Epithelial cell of esophagus (primary cell): Measurements from ENCODE around the gene ABR.

ENCODE experiments used
- DNase-seq: peaks from one replicate; pipeline ENCODE4 v3.0.0; 2010; ENCODE audit warnings: low read depth
- H3K4me3 ChIP-seq: 2 replicates; pipeline ENCODE4 v1.5.1; 2011; ENCODE audit warnings: mild to moderate bottlenecking, low read length, control low read depth
- TF ChIP-seq, protein P1 (sequence below): IDR thresholded peaks from 2 replicates; pipeline ENCODE4 v1.5.1; 2011; ENCODE audit warnings: low read depth, mild to moderate bottlenecking, low read length, control low read depth, inconsistent platforms; ENCODE audit not compliant: insufficient read depth; ENCODE audit errors: missing control alignments

ABR gene

DNA sequence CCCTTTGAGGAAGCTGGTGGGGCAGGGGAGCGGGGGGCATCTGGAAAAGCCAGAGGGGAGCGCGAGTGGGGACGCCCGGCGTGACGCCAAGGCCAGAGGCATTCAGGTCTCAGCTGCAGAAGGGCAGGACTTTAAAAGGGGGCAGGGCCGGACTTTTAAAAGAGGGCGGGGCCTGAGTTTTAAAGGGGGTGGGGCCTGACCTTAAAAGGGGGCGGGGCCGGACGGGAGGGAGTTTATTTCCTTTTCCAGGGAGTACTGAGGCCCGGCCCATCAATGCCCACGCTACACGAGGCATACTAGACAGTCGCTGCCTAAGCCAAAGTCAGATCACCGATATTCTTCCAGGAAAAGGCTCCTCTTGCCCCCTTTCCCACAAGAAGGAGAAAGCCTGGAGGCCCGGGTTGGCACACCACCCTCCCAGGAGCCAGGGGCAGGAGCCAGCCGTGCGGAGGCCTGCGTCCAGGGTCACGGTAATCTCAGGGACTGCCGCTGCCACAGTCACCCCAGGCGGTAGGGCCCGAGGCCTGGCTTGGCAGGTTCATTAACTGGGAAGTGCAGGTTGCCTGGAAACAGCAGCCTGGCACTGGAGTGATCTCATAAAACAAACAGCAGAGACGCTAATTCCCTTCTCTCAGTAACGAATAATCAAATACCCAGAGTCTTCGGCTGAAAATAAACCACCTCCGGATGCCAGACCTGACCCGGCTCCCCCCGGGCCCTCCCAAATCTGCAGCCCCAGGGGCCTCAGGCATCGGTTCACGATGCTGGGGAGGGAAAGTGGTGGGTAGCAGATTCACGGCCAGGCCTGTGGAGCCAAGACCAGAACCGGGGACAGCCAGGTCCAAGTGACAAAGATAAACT, 92.2 kb downstream of the ABR start:
- no peak overlapping the region for H3K4me3 ChIP-seq
- DNase-seq: peak; percentile 83
- TF ChIP-seq, protein P1, sequence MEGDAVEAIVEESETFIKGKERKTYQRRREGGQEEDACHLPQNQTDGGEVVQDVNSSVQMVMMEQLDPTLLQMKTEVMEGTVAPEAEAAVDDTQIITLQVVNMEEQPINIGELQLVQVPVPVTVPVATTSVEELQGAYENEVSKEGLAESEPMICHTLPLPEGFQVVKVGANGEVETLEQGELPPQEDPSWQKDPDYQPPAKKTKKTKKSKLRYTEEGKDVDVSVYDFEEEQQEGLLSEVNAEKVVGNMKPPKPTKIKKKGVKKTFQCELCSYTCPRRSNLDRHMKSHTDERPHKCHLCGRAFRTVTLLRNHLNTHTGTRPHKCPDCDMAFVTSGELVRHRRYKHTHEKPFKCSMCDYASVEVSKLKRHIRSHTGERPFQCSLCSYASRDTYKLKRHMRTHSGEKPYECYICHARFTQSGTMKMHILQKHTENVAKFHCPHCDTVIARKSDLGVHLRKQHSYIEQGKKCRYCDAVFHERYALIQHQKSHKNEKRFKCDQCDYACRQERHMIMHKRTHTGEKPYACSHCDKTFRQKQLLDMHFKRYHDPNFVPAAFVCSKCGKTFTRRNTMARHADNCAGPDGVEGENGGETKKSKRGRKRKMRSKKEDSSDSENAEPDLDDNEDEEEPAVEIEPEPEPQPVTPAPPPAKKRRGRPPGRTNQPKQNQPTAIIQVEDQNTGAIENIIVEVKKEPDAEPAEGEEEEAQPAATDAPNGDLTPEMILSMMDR: no peak

DNA sequence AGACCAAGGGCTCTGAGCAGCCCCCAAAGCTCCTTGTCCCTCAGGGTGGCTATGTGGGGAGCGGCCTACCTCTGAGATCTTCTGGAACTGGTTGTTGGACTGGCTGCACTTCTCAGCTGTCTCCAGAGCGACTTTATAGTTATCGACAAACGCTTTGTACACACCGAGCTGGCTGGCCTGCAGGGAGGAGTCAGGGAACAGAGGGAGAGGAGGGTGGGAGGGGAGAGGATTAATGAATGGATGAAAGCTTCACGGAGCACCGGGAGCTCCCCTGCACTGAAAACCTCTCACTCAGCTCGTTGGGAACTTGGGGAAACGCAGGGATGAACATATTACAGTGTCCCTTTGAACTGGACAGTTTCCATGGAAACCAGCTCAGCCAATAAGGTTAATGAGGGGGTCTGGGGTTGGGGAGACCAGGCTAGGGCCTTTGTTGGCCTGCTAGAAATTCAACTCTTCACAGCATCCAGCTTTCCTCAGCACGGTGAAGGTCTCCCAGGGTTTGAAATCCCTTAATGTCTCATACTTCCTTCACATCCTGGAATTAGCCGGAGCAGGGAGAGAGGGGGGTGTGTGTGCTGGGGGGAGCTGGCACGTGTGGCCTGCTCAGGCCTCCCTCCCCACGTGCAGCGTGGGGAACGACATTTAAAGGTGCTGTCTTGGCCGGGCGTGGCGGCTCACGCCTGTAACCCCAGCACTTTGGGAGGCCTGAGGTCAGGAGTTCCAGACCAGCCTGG, 96.2 kb downstream of the ABR start:
- TF ChIP-seq, protein P1: no peak
- no peak for DNase-seq

DNA sequence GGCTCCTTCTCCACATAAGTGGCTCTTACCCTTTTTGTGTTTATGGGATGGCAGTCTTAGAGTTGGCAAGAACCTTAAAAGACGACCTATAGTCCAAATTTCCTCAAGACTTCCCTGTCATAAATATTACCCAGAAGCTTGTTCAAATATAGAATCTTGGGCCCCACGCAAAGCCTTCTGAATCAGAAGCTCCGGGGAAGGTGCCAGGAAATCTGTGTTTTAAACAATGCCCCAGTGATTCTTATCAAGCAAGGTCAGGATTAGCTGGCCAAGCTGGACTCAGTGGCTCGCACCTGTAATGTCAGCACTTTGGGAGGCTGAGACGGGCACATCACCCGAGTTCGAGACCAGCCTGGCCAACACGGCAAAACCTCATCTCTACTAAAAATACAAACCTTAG, 97.2 kb downstream of the ABR start:
- DNase-seq: no peak
- H3K4me3 ChIP-seq: no peak overlapping the region
- TF ChIP-seq, protein P1: no peak

More for the DNA sequence above, 96.2 kb downstream of the ABR start:
- H3K4me3 ChIP-seq: no peak overlapping the region

- H3K4me3 ChIP-seq: no peak overlapping the region
- DNase-seq: no peak
- TF ChIP-seq, protein P1: no peak
Observed at GRCh38 chr17:1078831-1079561, 100.8 kb downstream of the ABR start.

- TF ChIP-seq, protein P1: no peak
- no peak for DNase-seq
Observed at GRCh38 chr17:1077986-1078711, 101.6 kb downstream of the ABR start.

GRCh38 chr17:1077581-1077985, 102.2 kb downstream of the ABR start:
- no peak for DNase-seq
- TF ChIP-seq, protein P1: no peak
- H3K4me3 ChIP-seq: no peak overlapping the region

More at GRCh38 chr17:1077986-1078711, 101.6 kb downstream of the ABR start:
- no peak overlapping the region for H3K4me3 ChIP-seq
